Right atrium auricular region (tissue), 2 donors: ENCODE results near the gene POLR2L. TPM values are rescaled to one million over a fixed set of nuclear protein-coding genes. Genes with fewer than 3 reads are reported as not detected.

Source experiments
- DNase-seq: peaks from one replicate; pipeline ENCODE4 v3.0.0-alpha.2; 2019; ENCODE audit warnings: low spot score
- H3K27ac ChIP-seq, 2 donors: fragments of 200-600 bp; sonication (generic); 1 replicate in 1 of 2; 2 replicates in 1 of 2; pipeline ENCODE4 v1.5.1; 2016 to 2019
- H3K27me3 ChIP-seq, 2 donors: fragments of 200-600 bp; sonication (generic); one replicate each; pipeline versions ENCODE4 v1.5.1 to v1.6.0; 2017 to 2019
- H3K36me3 ChIP-seq: fragments of 200-600 bp; sonication (generic); one replicate; pipeline ENCODE4 v1.5.1; 2016
- H3K4me1 ChIP-seq, 2 donors: fragments of 200-600 bp; sonication (generic); one replicate each; pipeline versions ENCODE4 v1.5.1 to v1.6.0; 2017 to 2019
- H3K4me3 ChIP-seq, 2 donors: fragments of 200-600 bp; sonication (generic); 1 replicate in 1 of 2; 2 replicates in 1 of 2; pipeline ENCODE4 v1.5.1; 2017 to 2019; ENCODE audit warnings: mild to moderate bottlenecking in 1 of 2, moderate library complexity in 1 of 2
- H3K9me3 ChIP-seq, 2 donors: fragments of 200-600 bp; sonication (generic); one replicate each; pipeline ENCODE4 v1.5.1; 2019
- total RNA-seq, 2 donors: library from RNA; depleted of rRNA; stranded (reverse); fragments of >200 nt; gene quantifications; one replicate each; pipeline ENCODE4 v1.1.0, GENCODE V29; 2016
- TF ChIP-seq, protein P1 (sequence below), 2 donors: fragments of 200-600 bp; sonication (generic); IDR thresholded peaks; one replicate each; pipeline ENCODE4 v1.5.1; 2019; ENCODE audit warnings: antibody characterized with exemption in 2 of 2

POLR2L gene
- total RNA-seq, 2 donors from 2014 or later, result 54.5 to 132 TPM

DNA sequence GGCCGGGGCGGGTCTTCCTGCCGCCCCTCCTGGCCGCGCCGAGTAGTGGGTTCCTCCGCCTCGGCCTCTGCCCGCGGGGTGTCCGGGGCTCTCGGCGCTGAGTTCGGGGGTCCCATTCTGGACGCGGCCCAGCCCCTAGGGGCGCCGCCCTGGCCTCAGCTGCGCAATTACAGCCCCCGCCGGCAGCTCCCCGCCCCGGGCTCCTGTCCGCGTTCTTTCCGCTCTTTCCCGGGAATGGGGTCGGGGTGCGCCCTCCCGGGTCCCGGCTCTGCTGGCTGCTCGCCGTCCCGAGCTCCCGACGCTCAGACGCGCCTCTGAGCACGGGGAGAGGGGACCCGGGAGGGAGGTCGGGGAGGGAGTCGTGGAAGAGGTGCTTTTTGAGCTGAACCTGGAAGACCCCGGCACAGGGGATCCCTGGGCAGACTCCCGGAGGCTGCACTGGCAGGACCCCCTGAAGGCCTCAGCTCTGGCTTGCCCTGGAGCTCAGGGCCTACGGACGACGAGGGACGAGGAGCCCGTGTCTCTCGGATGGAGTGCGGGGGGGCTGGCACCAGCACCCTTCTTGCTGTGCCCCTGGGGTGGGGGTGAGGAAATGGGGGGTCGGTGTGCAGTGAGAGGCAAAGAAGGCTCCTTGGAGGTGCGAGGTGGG lies 881 bp upstream of the POLR2L start:
- H3K4me1 ChIP-seq, result peaks cover 0 to 85% of the 10 kb centered on the region in 2 donors

DNA sequence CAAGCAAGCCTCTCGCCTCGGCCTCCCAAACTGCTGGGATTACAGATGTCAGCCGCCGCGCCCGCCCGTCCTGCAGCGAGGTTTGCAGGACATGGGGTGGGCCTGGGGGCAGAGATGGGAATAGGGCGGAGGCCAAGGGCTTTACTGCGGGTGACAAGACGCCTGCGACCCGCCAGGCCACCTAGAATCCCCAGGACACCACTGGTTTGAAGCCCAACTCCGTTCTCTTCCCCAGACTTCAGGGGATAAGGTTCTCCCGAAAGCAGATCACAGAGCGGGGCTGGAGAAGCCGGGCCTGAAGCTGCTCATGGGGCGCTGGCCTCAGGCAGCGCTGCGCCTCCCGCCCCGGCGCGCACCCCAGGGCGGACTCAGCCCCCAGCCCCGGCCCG lies 354 bp downstream of the POLR2L start:
- Histone ChIP-seq H3K4me3 (peak overlapping the region; percentile 86 to 97), H3K9me3 (no peaks in the 10 kb centered on the region), H3K36me3 (peaks cover 39% of the 10 kb centered on the region), H3K27ac (peak overlapping the region; percentile 95), H3K4me1 (peaks cover 0 to 82% of the 10 kb centered on the region in 2 donors), H3K27me3 (no peaks in the 10 kb centered on the region)
- DNase-seq, result no peak
- TF ChIP-seq, protein P1, sequence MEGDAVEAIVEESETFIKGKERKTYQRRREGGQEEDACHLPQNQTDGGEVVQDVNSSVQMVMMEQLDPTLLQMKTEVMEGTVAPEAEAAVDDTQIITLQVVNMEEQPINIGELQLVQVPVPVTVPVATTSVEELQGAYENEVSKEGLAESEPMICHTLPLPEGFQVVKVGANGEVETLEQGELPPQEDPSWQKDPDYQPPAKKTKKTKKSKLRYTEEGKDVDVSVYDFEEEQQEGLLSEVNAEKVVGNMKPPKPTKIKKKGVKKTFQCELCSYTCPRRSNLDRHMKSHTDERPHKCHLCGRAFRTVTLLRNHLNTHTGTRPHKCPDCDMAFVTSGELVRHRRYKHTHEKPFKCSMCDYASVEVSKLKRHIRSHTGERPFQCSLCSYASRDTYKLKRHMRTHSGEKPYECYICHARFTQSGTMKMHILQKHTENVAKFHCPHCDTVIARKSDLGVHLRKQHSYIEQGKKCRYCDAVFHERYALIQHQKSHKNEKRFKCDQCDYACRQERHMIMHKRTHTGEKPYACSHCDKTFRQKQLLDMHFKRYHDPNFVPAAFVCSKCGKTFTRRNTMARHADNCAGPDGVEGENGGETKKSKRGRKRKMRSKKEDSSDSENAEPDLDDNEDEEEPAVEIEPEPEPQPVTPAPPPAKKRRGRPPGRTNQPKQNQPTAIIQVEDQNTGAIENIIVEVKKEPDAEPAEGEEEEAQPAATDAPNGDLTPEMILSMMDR (IDR thresholded peaks at IDR 0.05), result no peak

More for the DNA sequence above, 881 bp upstream of the POLR2L start:
- TF ChIP-seq, protein P1 (IDR thresholded peaks at IDR 0.05), result peak in 1 of 2 donors; percentile 36
- peaks cover 27% of the 10 kb centered on the region for H3K36me3 ChIP-seq
- peak overlapping the region; percentile 86 to 97 for H3K4me3 ChIP-seq
- DNase-seq, result no peak
- no peaks in the 10 kb centered on the region for H3K9me3 ChIP-seq
- H3K27ac ChIP-seq, result peak overlapping the region; percentile 95
- no peaks in the 10 kb centered on the region for H3K27me3 ChIP-seq

DNA sequence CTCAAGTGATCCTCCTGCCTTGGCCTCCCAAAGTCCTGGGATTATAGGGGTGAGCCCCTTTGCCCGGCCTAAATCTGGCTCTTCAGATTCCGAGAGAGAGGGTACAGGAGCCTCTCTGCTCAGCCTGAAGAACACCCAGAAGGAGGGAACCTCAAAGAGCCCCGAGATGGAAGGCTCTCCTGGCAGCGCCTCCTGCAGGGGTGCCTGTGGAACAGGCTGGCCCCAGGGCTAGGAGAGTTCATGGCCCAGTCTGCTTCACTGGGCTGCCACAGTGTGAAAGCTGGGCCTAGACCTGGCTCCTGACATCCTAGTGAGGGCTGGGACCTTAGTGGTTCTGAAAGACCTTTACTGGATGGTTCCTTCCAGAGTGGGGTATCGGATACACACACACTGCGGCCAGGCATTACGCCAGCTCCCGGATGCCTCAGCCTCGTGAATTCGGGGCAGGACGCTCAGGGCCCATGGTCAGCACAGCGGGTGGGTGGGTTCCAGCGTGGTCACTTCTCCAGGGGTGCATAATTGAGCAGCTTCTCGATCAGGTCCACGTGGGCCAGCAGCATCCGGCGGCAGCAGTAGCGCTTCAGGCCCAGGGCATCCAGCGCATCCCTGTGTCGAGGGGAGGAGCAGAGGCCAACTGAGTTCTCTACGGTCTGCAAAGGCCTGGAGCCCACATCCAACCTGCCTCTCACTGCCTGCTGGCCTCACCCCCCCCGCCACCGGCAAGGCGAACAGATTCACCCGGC lies 2.3 kb downstream of the POLR2L start:
- Histone ChIP-seq H3K36me3 (peaks cover 51% of the 10 kb centered on the region), H3K27ac (no peak overlapping the region), H3K4me1 (peaks cover 0 to 81% of the 10 kb centered on the region in 2 donors), H3K4me3 (no peak overlapping the region), H3K27me3 (no peaks in the 10 kb centered on the region), H3K9me3 (no peaks in the 10 kb centered on the region)
- TF ChIP-seq, protein P1 (IDR thresholded peaks at IDR 0.05), result no peak
- DNase-seq, result no peak

DNA sequence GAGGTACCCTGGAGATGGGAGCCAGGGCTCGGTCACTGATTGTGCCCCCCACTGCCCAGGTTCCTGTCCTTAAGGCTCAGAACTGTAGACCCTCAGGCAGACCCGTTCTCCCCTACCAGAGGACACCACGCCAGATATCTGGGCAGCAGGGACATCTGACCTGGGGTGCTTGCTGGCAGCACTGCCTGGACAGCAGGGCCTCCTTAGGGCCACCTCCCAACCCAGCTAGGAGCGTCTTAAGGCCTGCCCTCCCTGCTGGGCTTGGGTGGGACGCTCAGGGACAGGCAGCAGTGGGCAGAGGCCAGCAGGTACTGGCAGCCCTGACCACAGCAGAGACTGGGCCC lies 3.1 kb downstream of the POLR2L start:
- H3K9me3 ChIP-seq, result no peaks in the 10 kb centered on the region
- peaks cover 51% of the 10 kb centered on the region for H3K36me3 ChIP-seq
- H3K4me1 ChIP-seq, result peaks cover 0 to 81% of the 10 kb centered on the region in 2 donors
- H3K27me3 ChIP-seq, result no peaks in the 10 kb centered on the region
- H3K4me3 ChIP-seq, result no peak overlapping the region
- DNase-seq, result no peak
- H3K27ac ChIP-seq, result peak overlapping the region in 1 of 2 donors; percentile 57
- TF ChIP-seq, protein P1 (IDR thresholded peaks at IDR 0.05), result no peak

DNA sequence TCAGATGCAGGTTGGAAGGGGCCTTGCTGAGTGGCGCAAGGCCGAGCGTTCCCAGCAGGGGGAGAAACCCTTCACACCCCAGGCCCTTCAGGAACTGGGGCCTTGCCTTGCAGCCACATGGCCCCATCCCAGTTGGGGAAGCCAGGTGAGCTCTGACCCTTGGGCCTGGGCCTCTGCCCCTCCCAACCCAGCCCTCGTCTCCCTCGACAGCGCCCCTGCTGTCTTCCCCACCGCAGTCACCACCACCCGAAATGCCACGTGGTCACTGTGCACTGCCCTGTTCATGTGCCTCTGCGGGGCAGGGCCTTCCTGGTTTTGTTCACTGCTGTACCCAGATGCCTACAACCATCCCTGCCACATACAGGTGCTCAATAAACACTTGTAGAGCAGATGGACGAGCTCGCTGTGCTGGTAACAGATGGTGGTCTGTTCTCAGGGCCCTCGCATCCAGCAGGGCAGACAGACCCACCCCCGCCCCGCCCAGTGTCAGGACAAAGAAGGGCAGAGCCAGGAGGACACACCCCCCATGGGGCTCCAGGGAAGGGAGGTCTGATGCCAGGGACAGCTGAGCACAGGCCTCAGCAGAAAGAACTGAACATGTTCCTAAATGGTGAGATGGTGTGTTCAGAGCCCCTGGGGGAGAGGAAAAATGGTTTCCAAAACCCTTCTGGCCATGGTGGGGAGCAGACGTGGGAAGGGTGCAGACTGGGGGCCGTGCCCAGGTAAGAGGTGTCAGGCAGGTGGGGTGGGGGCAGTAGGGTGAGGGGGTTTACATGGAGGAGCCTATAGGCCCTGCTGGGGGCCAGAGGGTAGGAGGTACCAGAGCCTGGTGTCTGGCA lies 3.7 kb downstream of the POLR2L start:
- H3K4me1 ChIP-seq, result peaks cover 0 to 81% of the 10 kb centered on the region in 2 donors
- TF ChIP-seq, protein P1 (IDR thresholded peaks at IDR 0.05), result peak in 1 of 2 donors; percentile 14
- H3K4me3 ChIP-seq, result no peak overlapping the region
- H3K27me3 ChIP-seq, result no peaks in the 10 kb centered on the region
- no peaks in the 10 kb centered on the region for H3K9me3 ChIP-seq
- peak overlapping the region in 1 of 2 donors; percentile 57 for H3K27ac ChIP-seq
- DNase-seq, result no peak
- H3K36me3 ChIP-seq, result peaks cover 51% of the 10 kb centered on the region
